Measurements from ENCODE around the gene SLCO3A1. TPM values are rescaled to one million over a fixed set of nuclear protein-coding genes. Genes with fewer than 3 reads are reported as not detected.

SLCO3A1 gene
- total RNA-seq, 1 experiment from 2014 or later, result 1.7 TPM

- DNase-seq (ENCODE audit: extremely low read depth, low read depth), result no peak
Measured at GRCh38 chr15:91992945-91993344, 139.4 kb downstream of the SLCO3A1 start.

GRCh38 chr15:91995146-91995545 is 141.6 kb downstream of the SLCO3A1 start:
- DNase-seq (ENCODE audit: extremely low read depth, low read depth), result no peak

- no peak for DNase-seq (ENCODE audit: extremely low read depth, low read depth)
Measured at GRCh38 chr15:91997163-91997562, 143.7 kb downstream of the SLCO3A1 start.

GRCh38 chr15:92000709-92001108 is 147.2 kb downstream of the SLCO3A1 start:
- DNase-seq (ENCODE audit: extremely low read depth, low read depth), result no peak

- no peak for DNase-seq (ENCODE audit: extremely low read depth, low read depth)
Measured at GRCh38 chr15:92001307-92001706, 147.8 kb downstream of the SLCO3A1 start.

DNA sequence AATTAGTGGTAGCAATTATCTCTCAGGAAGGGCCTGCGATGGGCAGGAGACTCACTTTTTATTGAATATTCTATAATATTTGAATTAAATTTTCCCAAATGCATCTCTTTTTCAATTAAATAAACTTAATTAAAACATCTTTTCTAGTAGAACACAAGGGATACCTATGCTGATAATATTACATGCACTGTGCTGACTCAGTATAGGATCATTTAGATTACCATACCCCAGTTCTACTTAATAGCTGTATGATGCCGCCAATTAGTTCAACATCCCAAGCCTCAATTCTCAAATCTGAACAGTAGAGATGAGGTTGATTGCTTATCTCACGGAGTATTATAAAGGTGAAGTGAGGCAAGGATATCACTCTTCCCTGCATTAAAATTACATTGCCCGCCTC is 149.2 kb downstream of the SLCO3A1 start:
- no peak for DNase-seq (ENCODE audit: extremely low read depth, low read depth)

- DNase-seq (ENCODE audit: extremely low read depth, low read depth), result no peak
Measured at GRCh38 chr15:92003515-92004067, 150.1 kb downstream of the SLCO3A1 start.

- DNase-seq (ENCODE audit: extremely low read depth, low read depth), result no peak
Measured at GRCh38 chr15:92005154-92005553, 151.6 kb downstream of the SLCO3A1 start.

- DNase-seq (ENCODE audit: extremely low read depth, low read depth), result no peak
Measured at GRCh38 chr15:92006186-92007028, 152.9 kb downstream of the SLCO3A1 start.

- no peak for DNase-seq (ENCODE audit: extremely low read depth, low read depth)
Measured at GRCh38 chr15:92009162-92009561, 155.7 kb downstream of the SLCO3A1 start.

DNA sequence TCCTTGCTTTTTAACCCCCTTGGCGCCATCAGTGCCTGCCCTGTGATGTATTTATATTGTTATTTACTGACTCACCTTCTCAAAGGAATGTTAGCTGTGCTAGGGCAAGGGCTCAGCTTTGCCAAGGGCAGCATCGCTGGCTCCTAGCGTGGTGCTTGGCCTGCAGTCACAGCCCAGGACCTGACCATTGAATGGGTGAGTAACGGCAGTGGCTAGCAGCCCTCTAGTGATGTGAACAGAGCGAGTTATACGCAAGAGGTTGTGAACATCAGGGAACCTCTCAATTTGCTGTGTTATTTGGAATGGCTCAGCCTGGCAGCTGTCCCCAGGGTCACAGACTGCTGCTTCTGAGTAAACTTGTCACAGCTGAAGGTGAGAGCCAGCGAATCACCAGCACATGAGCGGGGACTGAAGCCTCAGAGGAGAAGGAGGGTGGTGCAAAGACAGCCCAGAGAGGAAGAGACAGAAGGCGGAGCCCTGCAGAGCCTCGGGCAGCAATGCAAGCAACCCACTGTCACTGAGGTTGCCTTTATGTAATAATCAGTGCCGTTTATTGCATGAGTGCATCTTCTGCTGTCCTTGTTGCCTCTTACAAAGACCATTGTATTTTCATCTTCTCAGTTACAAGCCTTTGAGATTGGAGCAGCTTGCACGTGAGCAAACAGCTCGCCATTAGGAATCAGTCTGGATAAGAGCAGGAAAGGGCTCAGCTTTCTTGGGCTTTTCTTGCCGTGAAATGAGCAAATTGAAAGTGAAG is 158.3 kb downstream of the SLCO3A1 start:
- no peak for DNase-seq (ENCODE audit: extremely low read depth, low read depth)

DNA sequence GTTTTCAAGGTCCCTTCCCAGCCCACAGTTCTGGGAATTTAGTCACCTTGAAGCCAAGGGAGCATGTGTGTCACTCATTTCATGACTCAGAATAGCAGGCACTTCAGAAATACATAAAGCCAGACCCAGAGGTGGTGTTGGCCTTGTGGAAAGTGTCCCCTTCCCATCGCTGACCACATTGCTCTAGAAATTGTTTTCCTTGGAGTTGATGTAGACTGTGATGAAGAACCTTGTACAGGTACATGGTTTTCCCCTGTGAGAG is 158.8 kb downstream of the SLCO3A1 start:
- DNase-seq (ENCODE audit: extremely low read depth, low read depth), result no peak

DNA sequence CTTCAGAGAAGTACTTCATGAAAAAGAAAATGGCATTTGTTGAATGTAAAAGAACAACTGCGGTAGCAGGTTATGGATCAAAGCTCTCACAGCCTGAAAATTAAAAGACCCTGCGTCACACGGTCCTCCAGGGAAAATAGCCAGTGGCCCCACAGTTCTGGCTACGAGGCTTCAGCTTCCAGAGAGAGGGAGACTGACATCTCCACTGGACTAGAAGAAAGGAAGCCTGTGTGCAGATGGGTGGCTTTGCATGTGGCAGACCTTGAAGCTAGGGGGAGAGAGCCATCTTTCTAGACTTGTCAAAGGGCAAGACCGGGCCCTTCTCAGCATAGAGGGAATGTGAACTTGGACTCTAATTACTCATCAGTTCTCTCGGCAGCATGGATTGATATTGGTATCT is 159.4 kb downstream of the SLCO3A1 start:
- DNase-seq (ENCODE audit: extremely low read depth, low read depth), result no peak

DNA sequence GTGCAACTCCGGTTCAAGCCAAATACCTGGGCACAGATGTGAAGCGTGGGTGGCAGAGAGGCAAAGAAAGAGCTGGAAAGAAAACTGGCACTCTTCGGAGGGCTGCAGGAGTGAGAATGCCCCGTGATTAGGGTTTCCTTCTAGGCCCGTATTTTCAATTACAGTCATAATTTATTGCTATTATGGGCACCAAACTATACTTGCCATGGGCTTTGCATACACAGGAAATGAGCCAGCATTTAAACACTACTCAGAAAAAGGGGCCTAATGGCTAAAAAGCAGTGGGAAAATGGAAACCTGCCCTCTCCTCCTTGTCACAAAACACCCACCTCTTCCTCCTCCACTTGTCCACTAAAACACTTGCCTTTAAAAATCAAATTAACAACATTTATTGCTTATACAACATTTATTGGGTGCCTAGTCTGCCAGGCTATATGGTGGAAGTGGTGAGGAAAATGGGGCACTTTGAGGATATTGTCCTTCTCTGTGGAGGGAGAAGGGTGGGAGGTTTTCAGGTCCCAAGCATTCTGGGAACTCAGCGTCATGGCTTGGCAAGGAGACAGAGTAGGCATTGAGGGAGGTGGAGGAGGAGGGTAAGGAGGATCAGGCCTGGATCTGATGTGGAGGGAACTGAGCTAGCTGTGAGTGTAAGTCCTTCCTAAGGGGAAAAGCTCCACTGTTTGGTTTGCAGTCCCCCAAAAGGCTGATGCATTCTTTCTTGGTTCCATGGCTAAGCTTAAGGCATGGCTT is 160.9 kb downstream of the SLCO3A1 start:
- no peak for DNase-seq (ENCODE audit: extremely low read depth, low read depth)

DNA sequence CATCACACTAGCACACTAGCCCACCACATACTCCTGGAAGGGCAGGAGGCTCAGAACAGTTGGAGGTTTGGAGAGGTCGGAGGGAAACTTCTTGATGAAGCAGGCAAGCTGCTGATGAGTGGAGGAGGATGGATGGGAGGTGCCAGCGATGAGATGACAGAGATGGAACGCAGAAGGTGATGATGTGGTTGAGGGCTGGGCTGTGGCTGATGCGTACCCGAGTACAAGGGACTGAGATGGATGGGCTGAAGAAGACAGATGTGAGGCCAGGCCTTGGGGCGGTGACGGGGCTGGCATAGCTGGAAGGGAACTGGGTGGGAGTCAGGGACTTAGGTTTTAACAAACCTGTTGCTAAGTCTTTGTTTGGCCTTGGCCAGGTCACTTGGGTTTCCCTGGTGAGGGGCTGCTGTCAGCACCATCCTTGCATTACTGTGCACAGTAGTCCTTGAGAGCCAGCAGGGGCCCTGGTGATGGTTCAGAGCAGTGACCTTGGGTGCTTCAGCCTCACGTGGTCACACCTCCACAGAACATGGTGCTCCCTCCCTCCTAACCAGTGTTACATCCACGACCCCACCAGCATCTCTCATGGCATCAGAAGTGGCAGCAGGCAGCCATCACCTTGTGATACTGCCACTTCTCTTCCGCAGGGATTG is 164.5 kb downstream of the SLCO3A1 start:
- no peak for DNase-seq (ENCODE audit: extremely low read depth, low read depth)

DNA sequence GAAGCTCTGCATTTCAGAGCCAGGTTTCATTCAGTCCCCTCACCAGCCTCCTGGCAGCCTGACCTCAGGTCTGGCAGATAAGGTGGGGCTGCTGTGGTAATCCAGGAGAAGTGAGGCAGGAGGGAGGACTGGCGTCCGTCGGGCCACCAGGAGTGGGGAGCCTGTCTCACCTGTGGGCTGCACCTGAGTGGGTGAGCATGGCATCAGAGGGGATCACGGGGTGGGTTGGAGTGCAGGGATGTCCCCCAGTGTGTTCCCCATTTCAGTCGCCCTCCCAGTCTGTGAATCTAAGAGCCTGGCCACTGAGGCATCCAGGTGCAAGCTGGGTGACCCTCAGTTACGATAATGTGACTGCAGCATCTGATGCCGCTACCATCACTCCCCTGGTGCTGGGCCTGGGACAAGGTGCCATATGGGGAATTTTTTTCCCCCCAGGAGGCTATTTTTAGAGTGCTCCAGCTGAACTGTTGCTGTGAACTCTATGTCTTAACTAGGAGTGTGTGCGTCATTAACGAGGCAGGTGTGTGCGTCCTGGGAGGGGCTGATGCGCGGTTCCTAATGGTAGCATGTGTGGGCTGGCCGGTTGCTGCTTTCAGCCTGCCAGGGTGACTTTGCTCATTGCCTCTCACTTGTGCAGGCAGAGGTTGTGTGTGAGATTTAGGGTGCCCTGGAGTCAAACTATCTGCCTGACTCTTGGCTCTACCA is 165.2 kb downstream of the SLCO3A1 start:
- no peak for DNase-seq (ENCODE audit: extremely low read depth, low read depth)

GRCh38 chr15:92019706-92020105 is 166.2 kb downstream of the SLCO3A1 start:
- DNase-seq (ENCODE audit: extremely low read depth, low read depth), result no peak

DNA sequence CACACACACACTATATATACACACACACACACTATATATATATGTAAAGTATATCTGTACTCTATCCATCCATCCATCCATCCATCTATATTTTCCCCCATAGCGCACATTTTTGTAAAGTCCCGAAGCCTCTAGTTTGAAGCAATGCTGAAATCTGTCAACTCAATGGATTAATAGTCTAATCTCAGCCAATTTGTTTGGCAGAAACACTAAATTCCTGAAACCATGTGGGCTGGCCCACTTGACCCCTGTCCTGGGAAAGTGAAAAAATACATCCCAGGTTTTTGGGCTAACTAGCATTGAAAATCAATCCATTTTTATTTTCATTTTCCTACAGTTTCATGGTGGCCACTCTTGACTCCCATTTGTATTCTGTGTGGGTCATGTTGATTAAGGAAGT is 166.7 kb downstream of the SLCO3A1 start:
- DNase-seq (ENCODE audit: extremely low read depth, low read depth), result no peak

DNA sequence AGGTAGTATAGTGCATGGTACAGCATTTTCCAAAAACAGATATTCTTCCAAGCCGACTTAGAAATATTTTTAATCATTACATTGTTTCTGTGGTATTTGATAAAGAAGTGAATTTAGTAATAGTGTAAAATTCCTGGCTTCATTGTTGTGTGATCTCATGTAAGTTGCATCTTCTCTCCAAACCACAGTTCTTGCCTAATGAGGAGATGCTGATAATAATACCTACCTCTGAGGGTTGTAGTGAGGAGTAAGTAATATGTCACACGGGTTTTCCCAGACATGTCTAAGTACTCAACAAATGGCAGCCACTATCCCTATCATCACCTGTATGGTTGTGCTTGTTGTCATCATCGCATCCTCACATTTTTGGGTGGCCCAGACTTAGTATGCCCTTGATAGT is 167.3 kb downstream of the SLCO3A1 start:
- DNase-seq (ENCODE audit: extremely low read depth, low read depth), result no peak

GRCh38 chr15:92021792-92022191 is 168.3 kb downstream of the SLCO3A1 start:
- DNase-seq (ENCODE audit: extremely low read depth, low read depth), result no peak

Measured in NCI-H460 (cell line).